GM19240 (cell line): ENCODE data around the gene PRMT7.

Experiments used
- DNase-seq: peaks from one replicate; pipeline ENCODE4 v3.0.0; 2011; ENCODE audit warnings: low spot score; ENCODE audit not compliant: insufficient read length

PRMT7 gene

GRCh38 chr16:68362947-68363657, 52.3 kb downstream of the PRMT7 start:
- no peak for DNase-seq

- no peak for DNase-seq
Measured at GRCh38 chr16:68363658-68364521, 53.1 kb downstream of the PRMT7 start.

DNA sequence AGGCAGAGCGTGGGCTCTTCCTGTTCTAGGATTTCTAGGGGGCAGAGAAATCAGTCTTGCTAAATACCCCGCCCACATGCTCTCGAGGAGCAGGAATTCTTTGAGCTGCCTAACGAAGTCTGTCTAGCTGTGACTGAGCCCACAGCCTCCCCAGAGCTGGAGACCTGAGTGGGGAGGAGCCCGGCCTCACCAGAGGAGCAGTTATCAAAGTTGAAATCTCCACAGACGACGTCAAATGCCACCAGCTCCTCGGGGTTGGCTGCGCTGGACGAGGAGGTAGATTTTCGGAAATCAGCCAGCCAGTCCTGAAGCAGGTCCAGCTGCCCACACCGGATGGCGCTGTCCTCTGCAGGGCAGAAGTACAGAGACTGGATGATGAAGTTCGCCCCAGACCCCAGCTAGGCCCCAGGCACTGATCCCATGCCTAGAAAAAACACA, 53.8 kb downstream of the PRMT7 start:
- DNase-seq: no peak

- no peak for DNase-seq
Measured at GRCh38 chr16:68365167-68365817, 54.5 kb downstream of the PRMT7 start.

GRCh38 chr16:68366062-68366461, 55.2 kb downstream of the PRMT7 start:
- no peak for DNase-seq

GRCh38 chr16:68367030-68367429, 56.2 kb downstream of the PRMT7 start:
- peak; percentile 42 for DNase-seq

DNA sequence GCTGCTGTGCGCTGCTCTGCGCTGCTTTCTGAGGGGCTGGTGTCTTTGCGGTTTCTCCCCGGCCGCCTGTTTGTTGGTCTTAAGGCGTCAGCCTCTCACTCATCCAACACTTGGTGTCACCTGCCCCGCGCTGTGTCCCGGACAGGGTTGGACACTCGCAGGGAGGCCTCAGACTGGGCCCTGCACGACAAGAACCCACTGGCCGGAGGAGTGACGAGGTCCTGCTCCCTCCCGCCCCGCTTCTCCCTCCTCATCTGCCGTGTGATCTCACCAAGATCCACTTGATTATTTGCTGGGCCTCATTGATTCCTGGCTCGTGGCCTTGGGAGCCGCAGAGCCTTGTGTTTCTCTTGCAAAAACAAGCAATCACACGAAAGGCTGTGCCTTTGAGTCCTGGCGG, 56.6 kb downstream of the PRMT7 start:
- no peak for DNase-seq

GRCh38 chr16:68367891-68368290, 57.1 kb downstream of the PRMT7 start:
- DNase-seq: no peak

- peak; percentile 70 for DNase-seq
Measured at GRCh38 chr16:68368301-68368888, 57.6 kb downstream of the PRMT7 start.

DNA sequence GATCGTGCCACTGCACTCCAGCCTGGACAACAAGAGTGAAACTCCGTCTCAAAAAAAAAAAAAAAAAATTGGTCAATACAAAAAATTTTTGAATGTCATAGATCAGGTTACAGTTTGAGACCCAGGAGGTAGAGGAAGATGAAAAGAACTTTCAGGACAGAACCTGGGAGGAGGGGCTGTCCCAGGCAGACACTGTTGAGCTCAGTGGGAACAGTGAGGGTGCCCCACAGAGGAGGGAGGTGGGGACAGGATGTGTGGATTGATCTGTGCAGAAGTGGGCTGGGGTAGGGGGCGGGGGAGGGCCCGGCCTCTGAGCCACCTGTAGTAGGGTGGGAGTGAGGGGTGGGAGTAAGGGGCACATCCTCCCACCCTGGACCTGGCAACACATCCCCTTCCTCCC, 58.3 kb downstream of the PRMT7 start:
- DNase-seq: no peak

DNA sequence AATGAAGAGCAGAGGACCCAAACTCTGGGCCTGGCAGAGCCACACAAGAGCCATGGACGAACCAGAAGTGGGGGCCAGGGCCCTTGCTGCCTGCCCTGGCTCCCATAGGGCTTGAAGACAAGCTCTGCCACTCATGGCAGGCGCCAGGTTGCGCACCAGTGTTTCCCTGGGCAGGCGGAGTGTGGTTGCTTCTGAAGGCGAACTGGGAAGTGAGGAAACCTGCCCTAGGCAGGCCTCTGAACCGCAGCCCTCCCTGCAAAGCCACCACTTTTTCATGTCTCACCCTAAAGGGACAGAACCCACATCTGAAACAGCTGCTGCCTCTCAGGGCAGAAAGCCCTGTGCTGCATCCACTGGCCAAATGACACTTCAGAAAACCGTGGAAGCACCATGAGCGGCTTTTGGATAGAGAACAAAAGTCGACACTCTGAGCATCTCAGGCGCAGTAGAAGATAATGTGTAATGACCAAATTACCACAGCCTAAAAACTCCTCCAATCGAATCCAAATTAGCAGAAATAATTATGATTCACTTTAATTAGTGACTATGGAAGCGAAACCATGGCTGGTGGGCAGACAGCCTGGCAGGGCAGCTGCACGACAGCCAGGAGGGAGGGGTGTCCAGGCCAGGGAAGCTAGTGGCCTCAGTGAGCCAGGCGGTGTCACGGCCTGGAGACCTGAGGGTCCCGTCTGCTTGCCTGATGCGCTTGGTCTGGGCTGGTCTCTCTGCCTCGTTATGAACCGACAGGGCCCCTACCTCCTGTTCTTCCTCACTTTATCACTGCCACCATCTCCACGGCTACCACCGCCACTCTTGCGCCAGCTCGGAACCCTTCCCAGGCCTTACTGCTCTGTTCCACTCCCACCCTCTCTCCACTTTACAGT, 59.1 kb downstream of the PRMT7 start:
- peak; percentile 85 for DNase-seq

DNA sequence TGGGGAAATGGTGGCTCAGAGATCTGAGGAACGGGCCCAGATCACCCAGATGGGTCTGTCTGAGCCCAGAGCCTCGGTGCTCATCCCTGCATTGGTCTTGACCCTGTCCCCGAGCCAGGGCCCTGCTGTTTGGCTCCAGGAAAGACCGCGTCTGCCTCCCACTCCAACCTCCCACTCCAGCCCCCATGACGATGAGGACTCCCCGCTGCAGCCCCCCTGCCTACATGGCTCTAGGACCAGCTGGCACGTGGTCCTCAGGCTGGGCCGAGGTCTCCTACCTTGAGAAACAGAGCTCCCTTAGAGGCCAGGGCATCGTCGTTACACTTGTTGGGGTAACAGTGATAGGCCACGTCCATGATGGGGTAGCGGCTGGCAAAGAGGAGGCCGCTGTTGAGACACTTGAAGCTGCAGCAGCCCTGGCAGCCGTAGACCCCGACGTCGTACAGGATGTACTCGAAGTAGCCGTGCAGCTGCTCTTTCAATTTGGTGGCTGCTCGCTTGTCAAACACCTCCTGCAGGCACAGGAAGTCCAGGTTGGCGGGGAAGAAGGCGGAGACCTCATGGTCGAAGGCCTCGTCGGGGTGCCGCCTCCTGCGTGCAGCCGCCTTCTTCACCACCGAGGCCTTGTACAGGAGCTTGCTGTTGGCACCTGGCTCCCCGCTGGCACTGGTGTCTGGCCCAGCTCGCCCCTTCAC, 59.9 kb downstream of the PRMT7 start:
- no peak for DNase-seq

DNA sequence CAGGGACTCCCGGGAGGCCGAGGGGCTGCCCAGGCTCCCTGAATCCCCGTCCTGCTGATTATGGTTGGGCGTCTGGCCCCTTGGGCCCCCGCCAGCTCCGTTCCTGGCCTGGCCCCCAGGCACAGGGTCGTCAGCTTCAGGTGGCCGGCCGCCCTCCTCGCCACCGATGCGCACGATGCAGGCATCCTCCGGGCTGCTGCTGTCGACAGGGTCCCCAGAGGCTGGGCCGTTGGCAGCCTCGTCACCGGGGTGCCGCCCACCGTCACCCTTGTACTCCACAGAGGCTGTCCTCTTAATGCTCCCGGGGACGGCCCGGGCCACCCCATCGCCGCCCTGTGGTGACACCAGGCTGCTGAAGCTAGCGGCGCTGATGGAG, 60.4 kb downstream of the PRMT7 start:
- DNase-seq: no peak

GRCh38 chr16:68371706-68372380, 61.0 kb downstream of the PRMT7 start:
- no peak for DNase-seq

DNA sequence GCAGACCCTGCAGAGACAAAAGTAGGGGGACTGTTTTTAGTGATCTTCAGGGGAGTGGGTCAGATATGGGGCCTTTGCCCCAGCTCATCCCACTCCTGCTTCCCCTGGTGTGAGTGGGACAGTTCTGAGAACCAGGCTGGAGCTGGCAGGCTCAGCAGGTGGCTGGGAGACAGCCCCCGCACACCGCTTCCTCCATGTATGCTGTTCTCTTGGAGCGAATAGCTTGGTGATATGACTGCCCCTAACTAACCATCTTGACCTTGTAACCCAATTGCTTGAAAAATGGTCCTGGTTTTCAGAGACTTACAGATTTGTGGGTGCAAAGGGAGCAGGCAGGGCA, 61.5 kb downstream of the PRMT7 start:
- no peak for DNase-seq

- DNase-seq: no peak
Measured at GRCh38 chr16:68372806-68373205, 62.0 kb downstream of the PRMT7 start.

- DNase-seq: no peak
Measured at GRCh38 chr16:68373528-68374245, 62.9 kb downstream of the PRMT7 start.

DNA sequence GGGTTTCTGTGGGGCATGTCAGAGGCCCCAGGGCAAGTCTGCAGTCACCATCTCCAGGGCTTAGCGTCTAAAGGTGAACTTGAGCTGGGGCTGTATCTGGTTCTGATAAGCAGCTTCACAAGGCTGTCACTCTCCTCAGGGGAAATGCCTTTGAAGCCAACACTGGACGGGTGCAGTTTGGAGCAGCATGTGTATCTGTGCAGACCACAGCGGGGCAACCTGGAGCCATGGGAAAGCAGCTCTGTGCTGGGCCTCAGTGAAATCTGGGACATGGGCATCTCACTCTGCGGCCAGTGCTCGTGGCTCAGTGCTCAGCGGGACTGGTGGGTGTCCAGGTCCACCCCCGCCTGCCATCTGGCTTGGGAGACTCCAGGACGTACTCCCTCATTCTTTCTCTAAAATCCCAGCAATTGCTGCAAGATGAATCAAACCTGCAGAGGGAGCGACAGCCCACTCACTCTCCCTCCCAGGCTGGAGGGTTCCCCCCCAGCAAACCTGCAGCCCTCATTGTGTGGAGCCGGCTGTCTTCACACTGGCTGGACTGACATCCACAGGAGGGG, 63.5 kb downstream of the PRMT7 start:
- DNase-seq: no peak
